GM23248 (cell line): ENCODE results near the gene SHB.

Experiments used
- EZH2 ChIP-seq: fragments of 200-600 bp; sonication (generic); IDR thresholded peaks from 2 replicates; pipeline ENCODE4 v1.6.1; 2018; ENCODE audit warnings: antibody characterized with exemption, mild to moderate bottlenecking; ENCODE audit not compliant: insufficient read depth, poor library complexity, severe bottlenecking
- EZH2phosphoT487 ChIP-seq: fragments of 200-600 bp; sonication (generic); IDR thresholded peaks from 2 replicates; pipeline ENCODE4 v1.6.1; 2018; ENCODE audit warnings: antibody characterized with exemption, moderate library complexity, mild to moderate bottlenecking, low read depth; ENCODE audit not compliant: insufficient read depth

DNA sequence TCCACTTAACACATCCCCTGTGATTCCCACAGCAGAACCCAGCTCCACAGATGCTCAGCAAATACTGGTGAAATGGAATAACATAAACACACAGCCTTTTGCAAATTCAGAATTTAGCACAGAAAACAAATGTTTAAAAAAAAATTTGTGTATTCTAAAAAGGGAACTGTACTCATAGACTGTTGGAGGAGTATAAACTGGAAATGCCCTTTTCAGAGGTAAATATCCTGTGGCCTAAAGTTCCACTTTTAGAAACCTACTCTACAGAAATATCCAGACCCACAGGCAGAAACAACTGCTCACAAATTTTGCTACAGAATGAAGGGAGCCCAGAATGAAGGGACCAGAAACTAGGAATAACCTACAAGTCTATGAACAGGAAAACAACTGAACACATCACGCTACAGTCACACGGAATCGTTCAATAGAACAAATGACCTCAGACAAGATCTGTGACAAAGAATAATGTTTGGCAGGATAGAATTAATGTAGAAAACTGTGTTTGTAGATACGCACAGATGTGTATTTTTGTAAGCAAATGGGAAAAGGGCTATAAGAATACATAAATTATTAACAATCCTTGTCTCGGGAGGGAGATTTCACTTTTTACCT is 78.5 kb downstream of the SHB start:
- no peak for TF ChIP-seq EZH2
- TF ChIP-seq EZH2phosphoT487, result no peak
